HG02623 (cell line): ENCODE measurements around the gene EPHB1.

Experiments
- ATAC-seq: cut with Tn5 transposase; IDR thresholded peaks from one replicate; pipeline ENCODE4 v1.9.1; 2021; ENCODE audit warnings: moderate library complexity; ENCODE audit not compliant: unreplicated experiment

The EPHB1 gene

DNA sequence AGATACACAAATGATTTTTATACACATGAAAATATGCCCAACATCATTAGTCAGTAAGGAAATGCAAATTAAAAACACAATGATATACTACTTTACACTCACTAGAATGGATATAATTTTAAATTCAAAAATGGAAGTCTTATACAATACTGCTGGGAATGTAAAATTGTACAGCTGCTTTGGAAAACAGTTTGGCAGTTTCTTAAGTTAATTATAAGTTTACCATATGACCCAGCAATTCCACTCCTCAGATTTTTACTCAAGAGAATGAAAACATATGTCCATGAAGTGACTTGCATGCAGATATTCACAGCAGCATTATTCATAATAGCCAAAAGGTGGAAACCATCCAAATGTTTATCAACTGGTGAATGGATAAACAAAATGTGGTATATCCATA, 281.3 kb downstream of the EPHB1 start:
- ATAC-seq = no peak

DNA sequence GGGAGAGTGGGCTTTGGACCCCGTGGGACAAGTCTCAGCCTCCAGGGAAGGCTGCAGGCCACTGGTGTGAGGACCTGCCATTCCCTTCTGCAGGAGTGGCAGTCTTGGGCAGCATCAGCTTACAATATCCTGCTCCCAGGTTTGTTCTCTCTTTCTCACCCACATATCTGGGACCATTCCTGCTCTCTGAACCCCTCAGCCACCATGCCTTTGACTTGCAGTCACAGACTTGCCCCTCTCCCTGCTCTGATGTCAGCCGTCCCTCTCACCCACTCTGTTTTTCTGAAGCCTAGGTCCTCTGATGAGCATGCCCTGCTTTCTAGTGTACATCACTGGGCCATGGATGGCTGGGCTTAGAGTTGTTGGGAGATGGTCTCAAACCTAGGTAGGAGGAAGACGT, 282.1 kb downstream of the EPHB1 start:
- ATAC-seq = no peak

DNA sequence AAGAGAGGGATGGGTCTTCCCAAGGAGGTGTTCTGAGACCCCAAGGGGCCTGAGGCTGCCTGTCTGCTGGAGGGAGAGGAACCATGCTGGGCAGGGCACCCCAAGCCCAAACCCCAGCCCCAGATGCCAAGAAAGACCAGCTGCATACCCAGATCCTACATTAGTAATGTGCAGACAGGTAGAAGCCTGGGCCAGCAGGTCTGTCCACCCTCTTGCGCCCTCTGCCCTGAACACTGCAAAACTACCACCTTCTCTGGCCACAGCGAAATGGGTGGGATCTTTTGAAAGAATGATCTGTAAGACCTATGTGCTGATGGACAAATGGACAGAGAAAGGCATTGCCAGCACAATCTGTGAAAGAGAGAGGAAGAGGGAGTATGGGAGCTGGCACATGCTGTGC, 283.2 kb downstream of the EPHB1 start:
- no peak for ATAC-seq

DNA sequence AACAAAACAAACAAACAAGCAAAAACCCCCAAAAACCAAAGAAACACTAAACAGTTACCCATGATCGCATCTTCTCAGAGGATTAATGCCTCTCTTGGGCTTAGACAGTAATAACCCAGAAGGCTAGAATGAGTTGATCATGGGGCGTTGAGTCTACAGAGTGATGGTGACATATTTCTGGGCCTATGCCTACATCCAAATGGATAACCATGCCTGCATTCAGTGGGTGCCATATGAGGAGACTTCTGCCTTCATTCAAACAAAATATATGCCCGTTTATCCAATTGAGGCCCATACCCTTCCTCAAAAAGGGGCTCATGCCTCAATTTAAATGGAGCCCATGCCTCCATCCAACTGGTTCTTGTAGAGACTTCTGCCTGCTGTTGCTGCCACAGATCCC, 284.0 kb downstream of the EPHB1 start:
- no peak for ATAC-seq

DNA sequence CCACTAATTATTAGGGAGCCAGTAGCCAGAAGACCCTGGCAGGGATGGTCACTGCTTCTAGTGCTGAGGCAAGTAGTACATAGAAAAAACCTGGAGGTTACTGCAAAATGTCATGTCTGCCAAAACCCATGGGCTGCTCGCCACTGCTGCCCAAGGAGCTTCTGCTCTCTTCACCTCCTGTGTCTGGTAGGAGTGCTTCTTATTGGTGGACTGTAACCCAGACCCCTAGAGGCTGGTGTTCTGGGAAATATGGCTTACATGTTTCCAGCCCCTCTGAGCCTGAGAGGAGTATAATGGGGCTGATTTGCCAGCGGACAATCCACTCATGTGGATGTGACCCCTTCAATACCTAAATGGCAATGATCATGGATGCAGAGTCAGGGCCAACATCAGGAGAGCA, 286.4 kb downstream of the EPHB1 start:
- ATAC-seq = no peak

DNA sequence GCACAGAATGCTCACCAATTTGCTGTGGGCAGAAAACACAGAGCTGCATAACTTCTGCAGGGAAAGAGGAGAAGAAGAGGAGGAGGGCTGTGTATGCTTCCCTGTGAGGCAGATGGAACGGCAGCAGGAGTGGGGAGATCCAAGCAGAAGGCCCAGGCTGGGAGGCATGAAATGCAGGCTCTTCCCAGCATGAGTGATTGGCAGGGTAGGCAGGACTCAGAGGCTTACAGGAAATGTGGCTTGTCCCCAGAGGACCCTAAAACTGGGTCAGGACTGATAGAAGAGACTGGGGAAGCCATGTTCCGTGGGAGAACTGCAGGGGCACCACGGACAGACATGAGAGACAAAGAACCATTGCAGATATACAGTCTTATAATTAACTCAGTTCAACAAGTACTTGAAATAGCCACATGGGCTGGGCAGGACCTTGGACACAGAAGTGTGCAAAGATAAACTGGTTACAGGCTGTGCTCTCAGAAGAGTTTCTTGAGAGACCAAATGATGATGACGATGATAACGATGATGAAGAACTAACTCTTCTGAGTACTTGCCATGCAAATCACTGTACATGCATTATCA, 286.9 kb downstream of the EPHB1 start:
- no peak for ATAC-seq

DNA sequence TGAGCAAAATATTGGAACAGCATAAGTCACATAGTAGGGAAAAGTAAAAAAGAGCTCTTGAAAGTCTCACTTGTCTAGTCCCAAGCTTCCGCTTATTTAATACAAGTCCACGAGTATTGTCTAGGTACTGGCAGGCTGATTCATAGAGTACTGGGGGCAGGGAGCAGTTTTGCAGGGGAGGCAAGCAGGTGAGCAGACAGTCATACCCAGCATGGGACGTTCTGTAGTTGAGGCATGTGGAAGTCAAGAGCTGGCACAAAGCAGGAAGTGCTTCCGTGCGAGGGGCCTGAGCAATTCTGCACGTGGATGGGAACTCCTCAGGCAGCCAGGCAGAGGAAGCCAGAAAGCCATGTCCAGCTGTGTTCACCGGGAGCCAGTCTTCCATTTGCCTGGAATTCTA, 287.6 kb downstream of the EPHB1 start:
- no peak for ATAC-seq

DNA sequence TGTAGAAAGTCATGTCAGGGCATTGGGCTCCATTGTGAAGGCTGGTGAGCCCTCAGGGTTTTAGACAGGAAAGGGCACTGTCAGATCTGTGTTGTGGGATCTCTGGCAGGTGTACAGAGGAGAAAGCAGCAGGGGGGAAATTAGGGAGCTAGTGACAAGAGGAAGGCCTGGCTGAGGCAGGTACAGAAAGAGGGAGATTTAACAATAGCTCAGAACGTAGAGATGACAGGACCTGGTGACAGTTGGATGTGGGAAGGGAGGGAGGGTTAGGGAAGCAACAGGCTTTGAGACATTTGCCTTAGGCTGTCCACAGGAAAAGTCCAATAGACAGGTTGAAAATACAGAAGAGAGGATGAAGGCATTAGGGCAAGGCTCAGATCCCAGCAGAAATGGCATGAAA, 288.1 kb downstream of the EPHB1 start:
- no peak for ATAC-seq

DNA sequence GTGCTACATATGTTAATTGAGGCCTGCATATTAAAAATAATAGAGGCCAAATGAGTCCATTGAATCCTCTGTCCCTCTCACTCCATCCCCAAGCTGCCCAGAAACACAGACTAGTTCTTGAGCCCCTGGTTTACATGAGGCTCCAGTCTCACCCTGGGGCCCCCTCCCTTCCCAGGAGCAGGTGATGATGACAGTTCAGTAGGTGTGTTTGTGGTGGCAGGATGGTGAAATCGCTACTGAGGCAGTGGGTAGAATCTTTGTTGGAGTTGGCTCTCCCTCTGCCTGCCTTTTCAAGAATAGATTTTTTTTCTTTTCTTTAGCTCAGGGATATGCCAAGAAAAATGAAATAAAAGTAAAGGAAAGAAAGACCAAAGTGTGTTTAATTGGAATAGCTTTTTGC, 288.7 kb downstream of the EPHB1 start:
- no peak for ATAC-seq

DNA sequence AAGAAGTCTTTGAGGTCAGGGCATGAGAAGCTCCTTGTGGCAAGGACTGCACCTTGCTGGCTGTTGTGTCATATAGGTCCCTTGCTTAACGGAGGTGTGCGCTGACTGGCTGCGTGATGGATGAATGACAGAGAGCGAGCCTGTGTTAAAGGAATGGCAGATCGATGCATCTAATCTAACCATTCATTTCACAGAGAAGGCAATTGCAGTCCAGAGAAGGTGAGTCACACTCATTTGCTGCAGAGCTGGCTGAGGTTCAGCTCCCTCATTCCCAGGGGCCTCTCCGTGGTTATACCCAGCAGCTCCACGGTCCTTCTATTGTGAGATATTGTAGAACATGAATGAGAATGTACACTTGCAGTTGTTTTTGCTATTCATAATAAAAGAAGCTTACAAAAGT, 289.3 kb downstream of the EPHB1 start:
- ATAC-seq = no peak

DNA sequence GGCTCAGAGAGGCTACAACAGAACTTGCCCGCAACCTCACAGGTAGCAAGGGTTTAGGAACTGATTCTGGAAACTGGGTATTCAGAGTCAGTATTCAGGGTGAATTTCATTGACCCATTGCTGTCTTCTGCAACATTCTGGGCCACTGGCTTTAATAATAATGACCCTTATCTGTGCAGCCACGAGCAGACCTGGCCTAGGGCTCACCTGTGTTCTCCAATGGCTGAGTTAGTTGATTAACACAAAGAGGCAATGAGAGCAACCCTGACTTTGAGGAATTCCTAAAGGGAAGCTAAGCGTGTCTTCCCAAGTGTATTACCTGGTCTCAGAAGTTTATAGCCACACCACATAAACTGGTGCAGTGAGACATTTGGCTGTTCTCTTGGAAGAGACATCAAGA, 289.9 kb downstream of the EPHB1 start:
- no peak for ATAC-seq

DNA sequence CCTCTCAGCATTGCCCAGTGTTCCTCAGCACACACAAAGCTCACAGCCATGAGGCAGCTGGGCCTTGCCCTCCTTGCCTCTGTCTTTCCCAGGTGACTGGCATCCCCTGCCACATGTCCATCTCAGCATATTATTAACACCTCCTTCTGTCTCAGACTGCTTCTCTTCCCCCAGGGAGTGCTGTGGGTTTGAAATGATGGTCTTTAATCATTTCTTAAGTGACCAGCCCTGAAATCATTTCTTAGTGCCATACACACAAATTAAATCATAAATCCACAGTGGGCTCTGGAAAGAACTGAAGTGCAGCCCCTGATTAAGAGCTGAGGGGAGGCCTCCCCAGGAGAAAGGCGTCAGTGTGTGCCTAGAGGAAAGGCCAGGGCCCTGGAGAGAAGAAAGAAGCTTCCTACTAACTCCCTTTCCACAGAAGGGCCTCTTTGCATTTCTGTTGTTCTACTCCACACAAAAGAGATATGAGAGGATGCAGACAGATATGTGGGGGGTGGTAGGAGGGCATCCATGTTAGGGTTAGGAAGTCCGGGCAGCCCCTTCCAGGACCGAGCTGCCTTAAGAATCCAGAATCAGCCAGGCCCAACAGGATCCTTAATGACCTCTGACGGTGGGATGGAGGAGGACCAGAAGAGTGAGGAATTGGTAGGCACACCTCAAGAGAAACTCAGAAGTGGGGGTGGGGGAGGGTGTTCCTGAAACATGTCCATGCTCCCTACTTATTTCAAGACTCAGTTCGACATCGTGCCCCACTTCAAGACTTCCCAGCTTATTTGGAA, 290.8 kb downstream of the EPHB1 start:
- ATAC-seq = no peak

DNA sequence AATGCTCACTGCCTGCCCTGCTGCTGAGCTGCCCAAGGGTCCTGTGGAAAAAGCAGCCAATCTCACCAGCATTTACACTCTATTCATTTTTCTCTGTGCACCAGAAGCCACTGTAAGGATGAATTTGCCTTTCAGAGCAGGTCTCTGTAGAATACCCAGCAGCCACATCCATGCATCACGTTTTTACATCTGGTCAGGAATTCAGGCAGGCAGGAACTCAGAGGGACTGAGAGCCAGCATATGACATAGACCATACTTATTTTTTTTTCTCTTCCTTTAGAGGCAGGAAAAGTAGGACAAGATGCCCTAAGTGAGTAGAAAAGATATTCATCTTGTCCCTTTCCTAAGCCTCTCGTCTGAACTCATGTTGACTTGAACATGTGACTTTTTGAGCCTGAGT, 292.7 kb downstream of the EPHB1 start:
- no peak for ATAC-seq

DNA sequence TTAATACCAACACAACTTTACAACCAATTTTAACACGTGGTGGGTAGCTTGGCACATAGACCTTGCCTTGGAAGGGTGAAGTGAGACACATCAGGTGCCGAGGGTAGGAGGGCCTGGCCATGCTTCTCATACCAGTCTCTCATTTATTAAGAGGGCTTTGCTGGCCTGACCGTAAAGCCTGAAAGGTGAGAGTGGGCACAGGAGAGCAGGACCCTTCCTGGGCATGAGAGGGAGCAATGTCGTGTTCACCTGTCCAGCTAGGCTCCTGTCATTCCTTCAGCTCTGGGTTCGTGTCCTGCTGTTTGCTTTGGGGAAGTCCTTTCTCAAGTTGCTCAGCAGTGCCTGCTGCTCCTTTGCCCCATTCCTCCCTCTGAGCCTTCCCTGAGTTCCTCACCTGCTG, 294.4 kb downstream of the EPHB1 start:
- no peak for ATAC-seq

DNA sequence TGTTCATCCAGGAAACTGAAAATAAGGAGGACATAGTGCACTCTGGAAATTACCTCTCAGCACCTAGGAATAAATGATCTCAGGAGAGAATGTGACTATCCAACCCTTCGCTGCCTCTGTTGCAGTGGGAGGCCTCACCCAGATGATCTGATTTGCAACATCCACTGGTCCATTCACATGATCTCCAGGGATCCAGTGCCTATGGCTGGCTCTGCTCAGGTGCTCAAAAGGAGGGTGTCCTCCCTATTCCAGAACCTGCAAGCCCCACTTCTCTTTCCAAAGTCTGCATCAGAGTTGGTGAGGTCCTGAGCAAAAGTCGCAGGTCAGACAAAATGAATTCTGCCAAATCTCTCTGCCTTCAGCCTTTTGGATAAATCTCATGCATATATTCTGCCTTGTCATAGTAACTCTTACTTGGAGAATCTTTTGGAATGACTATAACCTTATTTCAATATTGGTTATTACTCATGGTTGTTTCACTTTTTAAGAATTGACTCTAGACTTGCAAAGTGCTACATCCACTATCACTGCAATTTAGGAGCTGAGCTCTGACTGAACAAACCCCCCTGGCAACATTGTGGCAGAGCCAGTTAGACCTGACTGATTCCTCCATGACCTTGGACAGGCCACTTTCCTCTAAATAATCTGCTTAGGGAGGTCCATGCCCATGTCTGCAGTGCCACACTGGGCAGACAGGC, 295.1 kb downstream of the EPHB1 start:
- ATAC-seq = no peak

DNA sequence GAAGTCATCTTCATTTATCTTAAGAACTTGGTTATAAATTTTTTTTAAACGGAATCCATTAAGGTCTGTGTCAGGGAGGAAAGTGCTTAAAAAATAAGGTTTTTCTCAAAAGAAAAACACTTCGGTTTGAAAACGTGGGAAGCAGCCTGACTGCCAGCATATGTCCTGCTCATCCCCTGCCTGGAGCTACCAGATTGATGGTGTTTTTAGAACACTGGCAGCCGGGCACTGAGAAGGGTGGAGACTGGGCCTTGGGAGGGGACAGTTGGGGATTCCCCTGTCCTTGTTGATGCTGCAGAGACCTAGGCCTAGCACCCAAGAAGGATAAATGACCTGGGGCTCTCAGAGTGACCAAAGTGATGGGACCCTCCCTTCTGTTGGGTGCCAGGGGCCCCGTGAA, 296.9 kb downstream of the EPHB1 start:
- ATAC-seq = no peak

DNA sequence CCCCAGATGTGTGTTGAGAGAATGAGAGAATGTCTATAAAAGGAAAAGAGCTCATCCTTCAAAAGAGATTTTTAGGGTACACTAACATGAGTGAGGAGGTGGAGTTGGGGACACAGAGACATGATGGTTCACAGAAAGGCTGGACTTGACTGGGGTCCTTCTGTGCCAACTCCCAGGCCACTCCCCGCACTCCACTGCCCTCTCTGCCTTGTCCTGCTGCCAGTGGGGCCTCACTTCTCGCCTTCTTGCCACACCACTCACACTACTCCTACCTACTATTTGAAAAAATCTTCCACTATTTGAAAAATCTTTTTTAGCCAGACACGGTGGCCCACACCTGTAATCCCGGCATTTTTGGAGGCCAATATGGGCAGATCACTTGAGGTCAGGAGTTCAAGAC, 298.1 kb downstream of the EPHB1 start:
- ATAC-seq = no peak

DNA sequence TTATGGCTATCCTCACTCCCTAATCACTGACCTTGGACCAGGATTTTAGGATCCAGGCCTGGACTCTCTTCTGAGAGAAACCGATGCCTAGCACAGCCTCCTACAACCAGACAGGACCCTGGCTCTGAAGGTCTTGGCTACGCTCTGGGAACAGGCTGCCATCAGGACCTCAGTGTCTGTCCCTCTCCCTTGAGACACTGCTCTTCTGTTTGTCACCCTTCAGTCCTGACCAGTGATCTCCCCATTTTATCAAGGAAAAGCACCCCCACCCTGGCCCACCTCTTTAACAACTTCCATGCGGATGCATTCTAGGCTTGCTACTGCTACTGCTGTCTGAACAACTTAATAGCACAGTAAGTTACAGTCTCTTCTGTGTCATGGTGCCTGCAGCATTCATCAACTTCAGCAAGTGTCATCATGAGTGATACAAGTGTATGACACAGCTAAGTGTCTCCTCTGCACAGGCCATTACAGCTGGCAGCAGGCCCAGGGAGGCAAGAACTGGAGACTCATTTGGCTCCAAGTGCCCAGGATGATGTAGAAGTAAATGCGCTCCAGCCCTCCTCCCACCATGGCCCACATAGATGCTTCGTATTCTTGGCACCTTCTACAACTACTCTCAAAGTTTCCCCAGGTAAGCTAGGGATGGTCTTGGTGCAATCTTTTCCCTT, 302.4 kb downstream of the EPHB1 start:
- no peak for ATAC-seq

DNA sequence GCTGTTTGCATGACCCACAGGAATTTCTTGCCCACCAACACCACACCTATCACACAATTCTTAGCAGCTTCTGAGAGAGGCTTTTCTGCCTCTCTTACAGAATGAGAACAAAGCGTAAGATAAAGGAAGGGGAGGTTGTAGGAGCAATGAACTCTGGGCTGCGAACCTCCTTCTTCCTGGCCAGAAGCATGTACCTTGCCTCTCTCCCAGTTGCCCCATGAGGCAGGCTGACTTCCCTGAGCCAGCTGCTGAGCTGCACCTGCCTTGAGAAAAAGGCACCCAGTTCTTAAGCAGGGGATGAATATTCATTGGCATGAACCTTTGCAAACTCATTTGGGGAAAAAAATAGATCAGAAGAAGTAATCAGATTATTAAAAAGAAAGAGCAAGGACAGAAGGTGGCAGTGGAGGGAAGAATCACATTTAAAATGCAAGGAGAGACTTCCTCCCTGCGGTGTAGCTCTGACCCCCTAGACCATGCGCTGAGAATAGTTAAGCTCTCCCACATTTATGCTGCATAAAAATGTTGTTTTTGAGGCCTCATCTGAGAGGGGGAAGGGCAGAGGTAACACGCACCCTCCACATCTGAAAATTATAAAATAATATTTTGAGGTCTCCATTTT, 304.8 kb downstream of the EPHB1 start:
- ATAC-seq = no peak

DNA sequence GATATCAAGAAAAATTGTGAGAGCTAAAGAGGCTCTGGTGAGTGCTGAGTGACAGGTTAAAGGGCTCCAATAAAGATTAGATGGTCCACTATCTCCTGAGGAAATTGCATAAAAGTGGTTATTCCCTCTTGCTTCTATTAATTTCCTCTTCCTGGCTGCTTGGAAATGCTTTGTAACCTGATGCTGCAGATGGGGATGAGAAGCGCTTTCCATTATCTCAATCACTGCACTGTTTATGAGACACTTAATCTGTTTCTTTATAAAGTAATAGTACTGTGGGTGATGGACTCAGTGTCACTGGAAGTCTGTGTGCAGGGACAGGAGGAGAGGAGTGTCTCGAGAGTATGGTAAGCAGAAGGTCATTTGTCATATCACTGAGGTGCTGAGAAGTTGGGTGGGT, 305.3 kb downstream of the EPHB1 start:
- ATAC-seq = no peak

DNA sequence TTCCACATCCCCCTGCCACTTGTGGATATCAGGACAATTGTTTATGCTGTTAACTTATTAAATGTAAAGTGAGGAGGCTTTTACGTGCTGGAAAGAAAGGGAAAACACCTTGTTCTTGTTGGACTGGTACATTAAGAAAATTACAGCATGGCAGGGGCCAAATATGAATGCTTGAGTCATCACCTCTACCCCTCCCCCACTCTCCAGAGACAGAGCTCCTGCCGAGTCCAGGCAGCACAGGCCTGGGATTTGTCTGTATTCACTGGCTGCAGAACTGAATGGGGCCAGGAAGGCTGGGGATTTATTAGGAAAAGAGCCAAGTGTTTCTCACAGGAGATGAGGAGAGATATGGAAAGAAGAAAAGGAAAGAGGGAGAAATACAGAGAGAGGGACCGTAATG, 308.9 kb downstream of the EPHB1 start:
- no peak for ATAC-seq
